GM19395 (cell line): ENCODE results near the gene PKN3.
"Not testable (repeated sequence)": the region's sequence is repeated elsewhere in the genome, so short reads cannot be mapped to it uniquely, and the experiment has no call there.

Experiments
- ATAC-seq: cut with Tn5 transposase; IDR thresholded peaks from one replicate; pipeline ENCODE4 v1.9.1; 2021; ENCODE audit warnings: mild to moderate bottlenecking, moderate library complexity; ENCODE audit not compliant: unreplicated experiment

PKN3 gene

GRCh38 chr9:128690684-128691034 is 11.6 kb upstream of the PKN3 start:
- no peak for ATAC-seq

- not testable (repeated sequence) for ATAC-seq
Observed at GRCh38 chr9:128693738-128694137, 8.6 kb upstream of the PKN3 start.

GRCh38 chr9:128694344-128694743 is 8.0 kb upstream of the PKN3 start:
- no peak for ATAC-seq

- ATAC-seq: no peak
Observed at GRCh38 chr9:128696923-128697707, 5.2 kb upstream of the PKN3 start.

GRCh38 chr9:128699096-128699795 is 3.1 kb upstream of the PKN3 start:
- not testable (repeated sequence) for ATAC-seq

GRCh38 chr9:128701227-128701854 is 962 bp upstream of the PKN3 start:
- no peak for ATAC-seq

GRCh38 chr9:128702949-128703615 is 779 bp downstream of the PKN3 start:
- ATAC-seq: peak; percentile 27

GRCh38 chr9:128703616-128704355 is 1.5 kb downstream of the PKN3 start:
- ATAC-seq: no peak

GRCh38 chr9:128704356-128704670 is 2.0 kb downstream of the PKN3 start:
- ATAC-seq: no peak

GRCh38 chr9:128705051-128705965 is 3.0 kb downstream of the PKN3 start:
- no peak for ATAC-seq

GRCh38 chr9:128706045-128706444 is 3.7 kb downstream of the PKN3 start:
- no peak for ATAC-seq

GRCh38 chr9:128706671-128707381 is 4.5 kb downstream of the PKN3 start:
- ATAC-seq: no peak

GRCh38 chr9:128707446-128707845 is 5.1 kb downstream of the PKN3 start:
- ATAC-seq: no peak

GRCh38 chr9:128712451-128713410 is 10.4 kb downstream of the PKN3 start:
- ATAC-seq: no peak

- ATAC-seq: no peak
Observed at GRCh38 chr9:128713411-128713780, 11.1 kb downstream of the PKN3 start.

GRCh38 chr9:128713941-128714573 is 11.8 kb downstream of the PKN3 start:
- ATAC-seq: no peak

- no peak for ATAC-seq
Observed at GRCh38 chr9:128714586-128715435, 12.5 kb downstream of the PKN3 start.
